ENCODE results near the gene LAMC2. TPM values are rescaled to one million over a fixed set of nuclear protein-coding genes. Genes with fewer than 3 reads are reported as not detected.
A peak's percentile ranks its signal among the peaks of the same experiment; 100 is the strongest.
"Not testable (repeated sequence)": the region's sequence is repeated elsewhere in the genome, so short reads cannot be mapped to it uniquely, and the experiment has no call there.

LAMC2 gene
- total and polyA plus RNA-seq, 2 donors (not counting 1 experiment from before 2014, with no cell fraction given): 0.99 to 3.9 TPM

DNA sequence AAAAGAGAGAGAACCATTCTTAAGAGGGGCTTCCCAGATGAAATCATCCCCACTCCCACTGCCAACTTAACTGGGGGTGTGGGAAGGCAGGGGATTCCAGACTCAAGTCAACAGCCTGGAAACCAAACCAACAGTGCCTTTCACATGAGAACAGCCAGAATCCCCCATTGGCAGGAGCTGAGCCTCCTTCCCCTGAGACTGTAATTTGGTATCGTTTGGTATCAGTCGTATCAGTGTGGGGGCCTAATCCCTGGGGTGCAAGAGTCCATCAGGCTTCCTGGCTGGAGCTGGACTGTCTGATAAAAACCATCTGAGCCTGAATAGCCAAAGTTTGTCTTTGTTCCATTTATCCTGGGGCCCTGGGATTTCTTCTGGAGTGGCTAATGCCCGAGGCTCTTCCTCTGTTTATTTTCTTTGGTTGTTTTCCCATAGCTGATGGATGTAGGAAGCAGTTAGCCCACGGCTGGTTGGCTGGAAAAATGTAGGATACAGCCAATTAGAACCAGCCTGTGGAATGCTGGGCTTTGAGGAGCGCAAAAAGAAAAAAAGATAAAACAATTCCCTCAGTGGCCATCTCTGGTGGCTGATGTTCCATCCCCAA, 84.6 kb downstream of the LAMC2 start:
- no peak overlapping the region for H2AFZ ChIP-seq (ENCODE audit: low read length)
- H3K4me3 ChIP-seq (replicated peaks in 1 of 4; ENCODE audit: control extremely low read depth in 1 of 4, insufficient read depth in 1 of 4, low read depth in 3 of 4, low read length in 4 of 4): no peak overlapping the region
- H3K27me3 ChIP-seq (ENCODE audit: control insufficient read depth, insufficient read depth, low read length): no peaks in the 10 kb centered on the region
- no peaks in the 10 kb centered on the region for H4K20me1 ChIP-seq (ENCODE audit: control insufficient read depth, extremely low read depth, insufficient read depth, low read length)
- H3K9ac ChIP-seq (ENCODE audit: insufficient read depth, low read length): no peak overlapping the region
- H3K9me3 ChIP-seq (ENCODE audit: control insufficient read depth, insufficient read depth, low read depth, low read length): no peaks in the 10 kb centered on the region
- no peaks in the 10 kb centered on the region for H3K36me3 ChIP-seq (ENCODE audit: control insufficient read depth, insufficient read depth, low read length)
- peak overlapping the region; percentile 53 for H3K27ac ChIP-seq (ENCODE audit: insufficient read depth, low read length)
- peak; percentile 91 to 94 for DNase-seq (ENCODE audit: low read depth in 2 of 2)
- peaks cover 22% of the 10 kb centered on the region for H3K4me1 ChIP-seq (ENCODE audit: control insufficient read depth, extremely low read depth, insufficient read depth, low read length)
- H3K79me2 ChIP-seq (ENCODE audit: control insufficient read depth, insufficient read depth, low read length): no peaks in the 10 kb centered on the region
- TF ChIP-seq, protein P1, sequence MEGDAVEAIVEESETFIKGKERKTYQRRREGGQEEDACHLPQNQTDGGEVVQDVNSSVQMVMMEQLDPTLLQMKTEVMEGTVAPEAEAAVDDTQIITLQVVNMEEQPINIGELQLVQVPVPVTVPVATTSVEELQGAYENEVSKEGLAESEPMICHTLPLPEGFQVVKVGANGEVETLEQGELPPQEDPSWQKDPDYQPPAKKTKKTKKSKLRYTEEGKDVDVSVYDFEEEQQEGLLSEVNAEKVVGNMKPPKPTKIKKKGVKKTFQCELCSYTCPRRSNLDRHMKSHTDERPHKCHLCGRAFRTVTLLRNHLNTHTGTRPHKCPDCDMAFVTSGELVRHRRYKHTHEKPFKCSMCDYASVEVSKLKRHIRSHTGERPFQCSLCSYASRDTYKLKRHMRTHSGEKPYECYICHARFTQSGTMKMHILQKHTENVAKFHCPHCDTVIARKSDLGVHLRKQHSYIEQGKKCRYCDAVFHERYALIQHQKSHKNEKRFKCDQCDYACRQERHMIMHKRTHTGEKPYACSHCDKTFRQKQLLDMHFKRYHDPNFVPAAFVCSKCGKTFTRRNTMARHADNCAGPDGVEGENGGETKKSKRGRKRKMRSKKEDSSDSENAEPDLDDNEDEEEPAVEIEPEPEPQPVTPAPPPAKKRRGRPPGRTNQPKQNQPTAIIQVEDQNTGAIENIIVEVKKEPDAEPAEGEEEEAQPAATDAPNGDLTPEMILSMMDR (conservative IDR thresholded peaks at IDR 0.05 in 1 of 2, IDR thresholded peaks at IDR 0.05 in 1 of 2; ENCODE audit: low read depth in 1 of 2, low read length in 2 of 2): no peak
- TF ChIP-seq EZH2 (IDR thresholded peaks at IDR 0.05; ENCODE audit: low read length, missing control alignments): no peak
- H3K4me2 ChIP-seq (ENCODE audit: extremely low read depth, insufficient read depth, low read length): peak overlapping the region; percentile 42

DNA sequence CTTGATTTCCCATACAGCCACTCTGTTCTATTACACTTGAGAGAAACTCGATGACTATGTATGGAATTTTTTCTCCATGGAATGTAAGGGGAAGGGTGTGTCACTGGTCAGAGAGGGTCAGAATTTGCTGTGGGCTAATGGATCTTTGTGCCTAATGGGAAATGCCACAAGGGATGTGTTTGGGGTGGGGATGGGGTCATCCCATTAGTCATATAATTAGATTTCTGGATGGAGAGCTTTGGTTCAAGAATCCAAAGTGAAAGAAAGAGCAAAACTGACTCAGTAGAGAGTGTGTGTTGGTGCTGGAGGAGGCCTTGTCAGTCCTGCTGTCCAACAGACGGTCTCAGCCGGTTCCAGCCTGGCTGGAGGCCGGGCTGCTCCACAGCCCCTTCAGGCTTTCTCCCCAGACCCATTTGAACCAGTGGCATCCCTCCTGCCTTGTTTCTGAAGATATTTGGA, 86.4 kb downstream of the LAMC2 start:
- H3K79me2 ChIP-seq (ENCODE audit: control insufficient read depth, insufficient read depth, low read length): no peaks in the 10 kb centered on the region

DNA sequence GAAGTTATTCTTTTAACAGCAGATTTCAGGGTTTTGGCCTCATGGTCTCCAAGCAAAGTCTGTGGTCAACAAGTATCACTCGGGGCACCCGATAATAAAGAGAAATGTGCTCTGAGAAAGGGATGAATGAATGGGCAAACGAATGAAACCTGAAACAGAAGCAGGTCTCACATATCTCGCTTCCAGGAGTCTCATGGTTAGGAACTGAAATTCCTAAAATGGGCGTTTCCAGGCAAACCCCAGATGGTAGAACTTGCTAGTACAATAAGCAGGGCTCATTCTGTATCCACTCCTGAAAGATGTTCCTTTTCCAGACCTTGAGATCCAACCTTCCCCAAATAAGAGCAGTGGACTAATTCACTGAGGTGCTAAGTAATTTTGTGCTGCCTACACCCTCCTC, 87.2 kb downstream of the LAMC2 start:
- TF ChIP-seq, protein P1 (conservative IDR thresholded peaks at IDR 0.05 in 1 of 2, IDR thresholded peaks at IDR 0.05 in 1 of 2; ENCODE audit: low read depth in 1 of 2, low read length in 2 of 2): no peak
- no peak for TF ChIP-seq EZH2 (IDR thresholded peaks at IDR 0.05; ENCODE audit: low read length, missing control alignments)
- Histone ChIP-seq H2AFZ (ENCODE audit: low read length) (no peak overlapping the region), H3K9me3 (ENCODE audit: control insufficient read depth, insufficient read depth, low read depth, low read length) (no peaks in the 10 kb centered on the region), H3K9ac (ENCODE audit: insufficient read depth, low read length) (no peak overlapping the region), H3K27ac (ENCODE audit: insufficient read depth, low read length) (peak overlapping the region; percentile 86), H3K4me3 (replicated peaks in 1 of 4; ENCODE audit: control extremely low read depth in 1 of 4, insufficient read depth in 1 of 4, low read depth in 3 of 4, low read length in 4 of 4) (no peak overlapping the region), H3K36me3 (ENCODE audit: control insufficient read depth, insufficient read depth, low read length) (no peaks in the 10 kb centered on the region), H3K27me3 (ENCODE audit: control insufficient read depth, insufficient read depth, low read length) (no peaks in the 10 kb centered on the region), H3K4me1 (ENCODE audit: control insufficient read depth, extremely low read depth, insufficient read depth, low read length) (peaks cover 20% of the 10 kb centered on the region), H4K20me1 (ENCODE audit: control insufficient read depth, extremely low read depth, insufficient read depth, low read length) (no peaks in the 10 kb centered on the region), H3K79me2 (ENCODE audit: control insufficient read depth, insufficient read depth, low read length) (no peaks in the 10 kb centered on the region), H3K4me2 (ENCODE audit: extremely low read depth, insufficient read depth, low read length) (no peak overlapping the region)
- peak; percentile 40 to 64 for DNase-seq (ENCODE audit: low read depth in 2 of 2)

More for the DNA sequence above, 86.4 kb downstream of the LAMC2 start:
- Histone ChIP-seq H3K9me3 (ENCODE audit: control insufficient read depth, insufficient read depth, low read depth, low read length) (no peaks in the 10 kb centered on the region), H3K27ac (ENCODE audit: insufficient read depth, low read length) (peak overlapping the region; percentile 86), H3K4me2 (ENCODE audit: extremely low read depth, insufficient read depth, low read length) (peak overlapping the region; percentile 18), H3K4me3 (replicated peaks in 1 of 4; ENCODE audit: control extremely low read depth in 1 of 4, insufficient read depth in 1 of 4, low read depth in 3 of 4, low read length in 4 of 4) (no peak overlapping the region), H4K20me1 (ENCODE audit: control insufficient read depth, extremely low read depth, insufficient read depth, low read length) (no peaks in the 10 kb centered on the region), H3K9ac (ENCODE audit: insufficient read depth, low read length) (no peak overlapping the region), H3K4me1 (ENCODE audit: control insufficient read depth, extremely low read depth, insufficient read depth, low read length) (peaks cover 24% of the 10 kb centered on the region), H3K27me3 (ENCODE audit: control insufficient read depth, insufficient read depth, low read length) (no peaks in the 10 kb centered on the region), H3K36me3 (ENCODE audit: control insufficient read depth, insufficient read depth, low read length) (no peaks in the 10 kb centered on the region), H2AFZ (ENCODE audit: low read length) (no peak overlapping the region)
- DNase-seq (ENCODE audit: low read depth in 2 of 2): peak; percentile 77 to 96
- no peak for TF ChIP-seq EZH2 (IDR thresholded peaks at IDR 0.05; ENCODE audit: low read length, missing control alignments)
- TF ChIP-seq, protein P1 (conservative IDR thresholded peaks at IDR 0.05 in 1 of 2, IDR thresholded peaks at IDR 0.05 in 1 of 2; ENCODE audit: low read depth in 1 of 2, low read length in 2 of 2): no peak

DNA sequence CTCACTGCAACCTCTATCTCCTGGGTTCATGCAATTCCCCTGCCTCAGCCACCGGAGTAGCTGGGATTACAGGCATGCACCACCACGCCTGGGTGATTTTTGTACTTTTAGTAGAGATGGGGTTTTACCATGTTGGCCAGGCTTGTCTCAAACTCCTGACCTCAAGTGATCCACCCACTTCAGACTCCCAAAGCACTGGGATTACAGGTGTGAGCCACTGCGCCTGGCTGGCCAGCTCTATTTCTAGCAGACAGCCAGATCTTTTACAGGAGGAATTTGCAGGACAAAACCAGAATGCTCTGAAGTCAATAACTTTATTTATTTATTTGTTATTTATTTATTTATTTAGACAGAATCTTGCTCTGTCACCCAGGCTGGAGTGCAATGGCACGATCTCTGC, 87.9 kb downstream of the LAMC2 start:
- peaks cover 27% of the 10 kb centered on the region for H3K4me1 ChIP-seq (ENCODE audit: control insufficient read depth, extremely low read depth, insufficient read depth, low read length)
- not testable (repeated sequence) for H3K4me3 ChIP-seq (replicated peaks in 1 of 4; ENCODE audit: control extremely low read depth in 1 of 4, insufficient read depth in 1 of 4, low read depth in 3 of 4, low read length in 4 of 4); H3K36me3 ChIP-seq (ENCODE audit: control insufficient read depth, insufficient read depth, low read length); H3K79me2 ChIP-seq (ENCODE audit: control insufficient read depth, insufficient read depth, low read length); H2AFZ ChIP-seq (ENCODE audit: low read length); H3K4me2 ChIP-seq (ENCODE audit: extremely low read depth, insufficient read depth, low read length); H3K27me3 ChIP-seq (ENCODE audit: control insufficient read depth, insufficient read depth, low read length); H3K9me3 ChIP-seq (ENCODE audit: control insufficient read depth, insufficient read depth, low read depth, low read length); H3K27ac ChIP-seq (ENCODE audit: insufficient read depth, low read length); H3K9ac ChIP-seq (ENCODE audit: insufficient read depth, low read length); DNase-seq (ENCODE audit: low read depth in 2 of 2); H4K20me1 ChIP-seq (ENCODE audit: control insufficient read depth, extremely low read depth, insufficient read depth, low read length)
